ENCODE results near the gene AKAP5. TPM values are rescaled to one million over a fixed set of nuclear protein-coding genes. Genes with fewer than 3 reads are reported as not detected.

Gene AKAP5, protein sequence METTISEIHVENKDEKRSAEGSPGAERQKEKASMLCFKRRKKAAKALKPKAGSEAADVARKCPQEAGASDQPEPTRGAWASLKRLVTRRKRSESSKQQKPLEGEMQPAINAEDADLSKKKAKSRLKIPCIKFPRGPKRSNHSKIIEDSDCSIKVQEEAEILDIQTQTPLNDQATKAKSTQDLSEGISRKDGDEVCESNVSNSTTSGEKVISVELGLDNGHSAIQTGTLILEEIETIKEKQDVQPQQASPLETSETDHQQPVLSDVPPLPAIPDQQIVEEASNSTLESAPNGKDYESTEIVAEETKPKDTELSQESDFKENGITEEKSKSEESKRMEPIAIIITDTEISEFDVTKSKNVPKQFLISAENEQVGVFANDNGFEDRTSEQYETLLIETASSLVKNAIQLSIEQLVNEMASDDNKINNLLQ
- total RNA-seq = 0.45 TPM

DNA sequence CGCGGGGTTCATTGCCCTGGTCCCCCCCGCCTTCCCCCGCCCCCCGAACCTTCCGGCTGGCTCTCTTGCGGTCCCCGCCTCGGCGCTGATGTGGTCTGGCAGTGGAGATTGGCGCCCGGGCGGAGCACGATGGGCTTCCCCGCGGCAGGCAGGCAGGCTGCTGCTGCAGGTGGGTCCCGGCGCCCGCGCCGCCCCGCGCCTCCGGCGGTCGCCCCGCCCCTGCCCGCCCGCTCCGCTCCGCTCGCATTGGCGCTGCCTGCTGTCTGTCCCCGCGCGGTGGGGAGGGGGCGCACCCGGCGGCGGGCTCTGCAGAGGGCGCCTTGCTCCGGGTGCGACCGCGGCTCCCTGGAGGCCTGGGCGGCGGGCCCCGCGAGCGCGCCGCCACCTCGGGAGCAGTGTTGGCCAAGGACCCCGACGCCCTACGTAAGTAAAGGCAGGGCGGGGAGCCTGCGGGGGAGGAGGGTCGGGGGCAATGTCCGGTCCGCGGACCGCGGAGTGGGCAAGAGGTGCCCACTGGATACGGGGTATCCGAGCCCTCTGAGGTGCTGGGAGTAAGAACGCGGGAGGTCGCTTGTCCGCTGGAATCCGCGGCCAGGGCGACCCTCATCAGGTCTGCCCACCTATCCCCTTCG, at the start of gene AKAP5:
Gene AKAP5, plus strand, starts transcription at position 309 of the 632 bp plus-strand sequence. CDS start 2,896 bp downstream, outside the sequence.
- peak; percentile 63 for DNase-seq (ENCODE audit: low spot score)
- ATAC-seq = peak; percentile 82

DNA sequence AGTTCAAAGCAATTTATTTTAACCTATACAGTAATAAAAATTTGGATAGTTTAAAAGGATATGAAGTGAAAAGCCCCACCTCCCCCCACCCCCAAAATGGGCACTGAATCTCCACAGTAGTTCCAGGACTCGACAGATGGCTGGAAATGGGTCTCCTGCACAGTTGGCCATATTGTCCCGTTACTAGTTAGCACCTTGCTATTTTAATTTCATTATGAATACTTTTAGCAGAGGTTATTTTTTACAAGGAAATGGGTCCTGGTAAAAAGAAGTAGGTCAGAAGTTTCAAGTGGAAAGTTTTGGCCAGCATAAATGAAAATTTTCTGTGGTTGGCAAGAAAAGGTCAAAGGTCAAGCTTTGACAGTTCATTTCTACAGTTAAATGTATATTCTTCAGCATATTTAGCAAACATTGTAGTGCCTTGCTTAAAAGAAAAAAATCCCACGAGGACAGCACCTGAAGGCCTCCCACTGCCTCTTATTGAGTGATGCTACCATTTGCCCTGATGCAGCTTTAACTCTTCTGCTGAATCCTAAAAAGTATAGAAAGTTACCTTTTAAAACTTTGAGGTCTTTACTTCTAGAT, 48.9 kb upstream of the AKAP5 start:
- ATAC-seq = no peak
- DNase-seq (ENCODE audit: low spot score) = no peak

DNA sequence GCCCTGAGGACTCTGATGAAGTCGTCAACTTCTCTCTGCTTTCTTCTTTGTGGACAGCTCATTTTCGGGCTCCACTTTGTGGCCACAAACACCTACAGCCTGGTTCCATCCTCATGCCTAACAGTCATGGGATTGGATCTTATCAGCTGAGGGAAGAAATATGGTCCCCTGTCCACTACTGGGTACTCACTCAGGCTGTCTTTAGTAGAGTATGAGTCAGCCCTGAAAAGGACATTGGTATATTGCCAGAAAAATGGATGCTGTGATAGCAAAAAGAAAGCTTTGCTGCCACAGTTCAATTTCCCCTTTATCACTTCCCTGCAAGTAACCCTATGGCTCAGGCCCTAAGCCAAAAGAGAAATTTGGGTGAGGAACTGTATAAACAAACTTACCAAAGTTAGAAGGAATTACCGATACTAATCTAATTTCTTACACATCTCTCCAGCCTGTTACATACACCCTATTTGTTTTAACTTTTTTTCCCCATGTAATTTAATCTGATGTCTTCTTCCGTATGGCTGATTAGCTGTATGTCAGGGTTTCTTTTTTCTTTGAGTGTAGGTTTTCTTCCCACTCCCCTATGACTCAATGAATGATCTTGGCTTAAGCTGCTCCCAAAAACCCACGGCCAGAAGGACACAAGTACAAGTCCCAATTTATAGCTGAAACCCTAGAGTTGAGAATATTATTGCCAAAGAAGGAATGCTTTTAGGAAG, 48.1 kb upstream of the AKAP5 start:
- no peak for DNase-seq (ENCODE audit: low spot score)
- peak; percentile 7 for ATAC-seq

DNA sequence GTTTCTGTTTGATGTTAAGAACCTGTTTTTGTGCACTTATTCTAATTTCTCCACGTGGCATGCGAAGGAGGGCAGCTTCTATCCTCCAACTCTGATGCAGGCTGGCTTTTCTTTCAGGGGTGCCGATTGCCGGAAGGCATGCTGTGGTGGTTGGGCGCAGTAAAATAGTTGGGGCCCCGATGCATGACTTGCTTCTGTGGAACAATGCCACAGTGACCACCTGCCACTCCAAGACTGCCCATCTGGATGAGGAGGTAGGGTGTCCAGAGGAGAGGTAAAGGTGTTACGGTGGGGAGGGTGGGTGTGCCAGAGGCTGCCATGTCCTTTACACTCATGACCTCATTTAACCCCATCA, 47.6 kb upstream of the AKAP5 start:
- DNase-seq (ENCODE audit: low spot score) (no peak), ATAC-seq (no peak)

GRCh38 chr14:64419003-64419402, 46.3 kb upstream of the AKAP5 start:
- ATAC-seq = peak; percentile 63
- DNase-seq (ENCODE audit: low spot score) = no peak

DNA sequence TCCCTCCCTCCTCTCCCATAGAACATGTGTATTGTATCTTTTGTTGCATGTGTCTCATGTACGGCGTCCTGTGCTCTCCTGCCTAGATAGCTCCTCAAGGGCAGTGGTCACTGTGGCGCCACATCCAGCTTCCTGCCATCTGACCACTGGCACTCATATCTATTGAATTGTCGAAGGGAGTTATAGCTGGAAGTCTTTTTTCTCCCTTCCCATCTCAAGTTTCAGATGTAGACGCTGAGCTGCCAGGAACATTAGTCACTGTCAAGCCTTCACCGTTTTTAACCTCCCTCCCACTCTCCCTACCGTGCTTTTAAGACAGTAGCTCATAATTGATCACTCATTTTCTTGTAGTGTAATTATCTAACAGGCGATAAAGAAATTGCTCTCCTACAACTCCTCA, 44.1 kb upstream of the AKAP5 start:
- DNase-seq (ENCODE audit: low spot score) (no peak), ATAC-seq (peak; percentile 9)

DNA sequence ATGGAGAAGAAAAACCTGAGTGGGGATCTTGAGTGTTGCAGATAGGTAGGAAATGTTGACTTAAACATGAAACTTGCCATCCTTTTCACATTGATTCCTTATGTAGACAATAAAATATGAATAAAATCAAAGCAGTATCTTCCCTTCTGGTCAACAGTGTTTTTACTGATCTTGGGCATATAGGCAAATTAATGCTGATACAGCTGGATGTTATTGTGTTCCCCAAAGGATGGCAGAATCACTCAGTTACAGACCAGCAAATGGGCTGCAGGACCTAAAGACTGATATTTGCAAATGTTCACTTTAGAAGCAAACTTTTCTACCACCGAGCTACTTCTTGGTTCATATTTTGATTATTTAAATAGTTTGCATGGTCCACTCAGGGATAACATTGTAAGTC, 43.3 kb upstream of the AKAP5 start:
- ATAC-seq (no peak), DNase-seq (ENCODE audit: low spot score) (no peak)

- no peak for ATAC-seq
Measured at GRCh38 chr14:64422756-64423155, 42.5 kb upstream of the AKAP5 start.

DNA sequence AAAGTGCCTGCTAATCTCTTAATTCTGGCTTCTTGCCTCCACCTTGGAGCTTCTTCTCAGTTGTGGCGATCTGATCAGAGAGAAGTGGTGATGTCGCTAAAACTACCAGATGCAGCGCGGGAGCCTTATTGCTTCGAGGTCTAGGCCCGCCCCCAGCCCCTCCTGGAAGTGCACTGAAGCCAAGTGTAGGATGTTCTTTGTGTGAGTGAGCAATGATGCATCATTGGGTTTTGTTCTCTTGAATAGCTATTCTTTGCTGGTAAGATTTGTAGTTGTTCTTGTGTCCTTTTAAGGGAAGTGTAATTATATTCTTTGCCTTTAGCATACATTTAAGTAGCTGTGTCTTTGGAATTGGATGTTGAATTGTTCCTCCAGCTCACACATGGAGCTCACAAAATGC, 41.3 kb upstream of the AKAP5 start:
- ATAC-seq = no peak

More at GRCh38 chr14:64422756-64423155, 42.5 kb upstream of the AKAP5 start:
- DNase-seq (ENCODE audit: low spot score) = no peak

GRCh38 chr14:64434528-64434927, 30.8 kb upstream of the AKAP5 start:
- no peak for DNase-seq (ENCODE audit: low spot score)
- ATAC-seq = no peak

More for the DNA sequence above, 41.3 kb upstream of the AKAP5 start:
- no peak for DNase-seq (ENCODE audit: low spot score)

GRCh38 chr14:64438181-64438841, 27.0 kb upstream of the AKAP5 start:
- no peak for DNase-seq (ENCODE audit: low spot score)

DNA sequence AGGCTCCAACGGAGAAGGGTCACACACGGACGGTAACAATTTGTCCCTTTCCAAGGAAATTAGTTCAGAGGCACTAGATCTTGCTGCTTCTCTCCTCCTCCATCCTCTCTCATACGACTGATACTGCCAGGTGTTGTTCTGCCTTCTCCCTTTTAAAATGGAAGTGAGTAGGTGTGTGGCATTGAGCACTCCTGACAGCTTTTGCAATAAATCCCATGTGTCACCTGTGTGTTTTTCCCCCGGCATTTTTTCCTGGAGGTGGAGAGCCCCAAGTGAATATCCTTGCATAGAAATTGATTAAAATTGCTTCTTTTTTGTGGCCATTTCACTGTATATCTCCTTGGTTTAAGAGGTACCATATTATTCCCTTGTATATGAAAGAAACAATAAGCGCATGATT, 26.2 kb upstream of the AKAP5 start:
- ATAC-seq = no peak

More at GRCh38 chr14:64438181-64438841, 27.0 kb upstream of the AKAP5 start:
- no peak for ATAC-seq

GRCh38 chr14:64440494-64440893, 24.8 kb upstream of the AKAP5 start:
- DNase-seq (ENCODE audit: low spot score) (no peak), ATAC-seq (peak; percentile 58)

More for the DNA sequence above, 26.2 kb upstream of the AKAP5 start:
- DNase-seq (ENCODE audit: low spot score) = no peak

DNA sequence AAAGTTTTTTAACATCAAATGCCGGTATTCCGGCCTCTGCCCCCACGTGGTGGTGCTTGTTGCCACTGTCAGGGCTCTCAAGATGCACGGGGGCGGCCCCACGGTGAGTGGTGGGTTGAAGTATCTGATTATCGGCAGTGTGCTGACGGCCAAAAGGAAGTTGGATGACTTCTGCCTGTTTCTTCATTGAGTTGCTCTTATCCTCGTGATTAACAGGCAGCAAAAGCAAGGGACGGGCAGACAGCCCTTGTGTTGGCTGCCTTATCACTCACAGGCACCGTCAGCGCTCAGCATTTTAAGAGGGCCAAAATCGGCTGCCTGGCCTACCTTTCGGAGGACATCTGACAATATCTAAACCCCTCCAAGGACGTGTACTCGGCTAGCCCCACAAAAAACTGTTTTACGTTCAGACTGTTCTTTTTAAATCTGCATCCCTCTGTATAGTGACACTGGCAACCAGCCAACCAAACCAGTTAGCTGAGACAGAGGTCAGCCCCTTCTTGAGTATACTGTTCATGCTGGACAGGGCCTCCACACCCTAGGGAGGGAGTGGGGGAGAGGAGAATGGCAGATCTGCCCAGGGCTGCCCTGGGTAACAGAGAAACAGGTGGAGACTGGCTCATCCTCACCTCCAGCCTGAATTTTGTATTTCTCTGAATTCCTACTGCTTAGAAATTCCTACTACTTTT, 22.9 kb upstream of the AKAP5 start:
- ATAC-seq = peak; percentile 22
- no peak for DNase-seq (ENCODE audit: low spot score)

DNA sequence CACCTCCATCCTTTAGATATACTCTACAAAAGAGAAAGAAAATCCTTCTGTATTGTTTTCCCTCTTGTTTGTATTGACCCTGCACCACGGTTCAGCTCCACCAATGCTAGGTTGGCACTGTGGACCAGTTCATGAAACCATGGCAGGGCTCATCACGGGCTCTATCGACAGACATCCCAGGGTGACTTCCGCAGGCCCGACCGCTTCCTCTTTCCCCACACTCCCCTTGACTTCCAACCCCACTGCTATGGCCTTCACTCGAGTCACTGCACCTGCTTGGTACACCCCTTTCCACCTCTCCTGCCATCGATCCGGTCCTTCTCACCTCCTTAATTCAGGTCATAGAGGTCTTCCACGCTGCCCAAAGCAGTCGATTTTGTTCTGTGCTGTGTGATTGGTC, 21.2 kb upstream of the AKAP5 start:
- ATAC-seq (no peak), DNase-seq (ENCODE audit: low spot score) (no peak)

DNA sequence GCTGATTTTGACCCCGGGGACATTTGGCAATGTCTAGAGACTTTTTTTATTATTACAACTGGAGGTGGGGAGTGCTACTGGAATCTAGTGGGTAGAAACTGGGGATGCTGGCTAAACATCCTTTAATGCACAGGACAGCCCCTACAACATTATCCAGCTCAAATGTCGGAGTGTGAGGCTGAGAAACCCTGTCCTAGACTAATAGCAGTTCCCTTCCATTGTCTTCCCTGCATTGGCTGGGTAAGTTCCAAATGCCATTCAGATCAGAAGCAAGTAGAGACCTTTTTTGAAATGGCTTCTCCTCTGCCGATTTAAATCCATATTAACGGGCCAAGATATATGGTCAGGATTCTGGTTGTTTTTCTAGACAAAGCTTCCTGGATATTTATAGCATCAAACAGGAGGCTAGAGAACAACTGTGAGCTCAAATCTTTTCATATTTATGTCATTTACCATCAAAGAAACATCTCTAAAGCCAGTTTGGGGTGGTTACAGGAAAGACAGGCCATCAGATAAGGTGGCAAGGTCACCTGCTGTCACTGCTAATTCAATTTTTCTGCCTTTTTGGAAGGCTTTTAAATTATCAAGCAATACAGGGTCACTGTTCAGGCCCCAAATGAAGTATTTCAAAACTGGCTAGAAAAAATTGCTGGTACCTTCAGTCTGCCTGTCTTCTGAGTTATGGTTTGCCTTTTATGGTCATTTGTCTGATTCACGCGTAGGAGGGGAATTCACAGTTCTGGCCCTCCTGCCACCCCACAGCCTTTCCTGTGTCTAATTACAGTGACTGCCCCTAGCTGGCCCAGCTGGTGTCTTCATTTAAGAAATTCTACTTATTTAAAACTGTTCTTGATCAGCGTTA, 20.1 kb upstream of the AKAP5 start:
- no peak for ATAC-seq
- no peak for DNase-seq (ENCODE audit: low spot score)

GRCh38 chr14:64447876-64448670, 17.2 kb upstream of the AKAP5 start:
- ATAC-seq = no peak
- DNase-seq (ENCODE audit: low spot score) = no peak

DNA sequence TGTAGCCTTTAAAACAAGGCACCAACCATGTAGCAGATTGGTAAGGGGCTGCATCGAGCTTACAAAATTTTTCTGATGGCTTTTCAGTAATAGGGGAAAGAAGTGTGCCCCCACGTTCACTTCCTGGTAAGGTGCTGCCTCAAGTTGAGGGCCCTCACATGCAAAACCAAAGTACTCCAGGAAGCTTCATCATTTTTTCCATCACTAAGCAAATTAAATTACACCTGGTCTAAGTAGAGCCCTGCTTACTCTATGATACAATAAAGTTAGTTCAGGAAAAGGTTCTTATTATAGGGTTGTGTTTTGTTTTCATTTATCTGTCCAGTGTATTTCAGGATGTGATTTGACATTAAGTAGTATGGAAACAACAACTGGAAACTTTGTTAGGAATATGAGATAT, 15.0 kb upstream of the AKAP5 start:
- no peak for DNase-seq (ENCODE audit: low spot score)
- no peak for ATAC-seq
